Activated gamma-delta T cell treated with Interleukin-2 at 50 U/mL for 16 hours (primary cell): ENCODE measurements around the gene ARSH.
"Not testable (repeated sequence)": the region's sequence is repeated elsewhere in the genome, so short reads cannot be mapped to it uniquely, and the experiment has no call there.

Experiments
- DNase-seq: peaks from one replicate; pipeline ENCODE4 v3.0.0-alpha.2; 2020

The ARSH gene, protein sequence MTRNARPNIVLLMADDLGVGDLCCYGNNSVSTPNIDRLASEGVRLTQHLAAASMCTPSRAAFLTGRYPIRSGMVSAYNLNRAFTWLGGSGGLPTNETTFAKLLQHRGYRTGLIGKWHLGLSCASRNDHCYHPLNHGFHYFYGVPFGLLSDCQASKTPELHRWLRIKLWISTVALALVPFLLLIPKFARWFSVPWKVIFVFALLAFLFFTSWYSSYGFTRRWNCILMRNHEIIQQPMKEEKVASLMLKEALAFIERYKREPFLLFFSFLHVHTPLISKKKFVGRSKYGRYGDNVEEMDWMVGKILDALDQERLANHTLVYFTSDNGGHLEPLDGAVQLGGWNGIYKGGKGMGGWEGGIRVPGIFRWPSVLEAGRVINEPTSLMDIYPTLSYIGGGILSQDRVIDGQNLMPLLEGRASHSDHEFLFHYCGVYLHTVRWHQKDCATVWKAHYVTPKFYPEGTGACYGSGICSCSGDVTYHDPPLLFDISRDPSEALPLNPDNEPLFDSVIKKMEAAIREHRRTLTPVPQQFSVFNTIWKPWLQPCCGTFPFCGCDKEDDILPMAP

DNA sequence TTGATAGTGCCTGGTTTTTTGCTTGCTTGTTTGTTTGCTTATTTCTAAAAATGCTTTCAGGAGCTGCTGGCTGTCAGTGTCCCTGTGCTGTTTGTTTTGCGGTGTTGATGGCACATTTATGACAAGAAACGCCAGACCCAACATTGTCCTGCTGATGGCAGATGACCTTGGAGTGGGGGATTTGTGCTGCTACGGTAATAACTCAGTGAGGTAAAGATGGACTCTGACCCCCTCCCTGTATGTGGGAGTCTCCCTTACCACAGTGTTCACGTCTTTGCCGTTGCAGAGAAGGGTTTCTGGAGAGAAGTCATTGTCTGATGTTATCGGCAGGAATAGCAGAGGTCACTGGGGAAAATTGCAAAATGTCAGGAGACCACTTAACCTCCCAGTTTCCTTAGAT, at the start of gene ARSH:
Gene ARSH, plus strand, starts transcription at position 52 of the 400 bp plus-strand sequence. Its CDS starts 67 bp downstream, at position 119.
- no peak for DNase-seq

DNA sequence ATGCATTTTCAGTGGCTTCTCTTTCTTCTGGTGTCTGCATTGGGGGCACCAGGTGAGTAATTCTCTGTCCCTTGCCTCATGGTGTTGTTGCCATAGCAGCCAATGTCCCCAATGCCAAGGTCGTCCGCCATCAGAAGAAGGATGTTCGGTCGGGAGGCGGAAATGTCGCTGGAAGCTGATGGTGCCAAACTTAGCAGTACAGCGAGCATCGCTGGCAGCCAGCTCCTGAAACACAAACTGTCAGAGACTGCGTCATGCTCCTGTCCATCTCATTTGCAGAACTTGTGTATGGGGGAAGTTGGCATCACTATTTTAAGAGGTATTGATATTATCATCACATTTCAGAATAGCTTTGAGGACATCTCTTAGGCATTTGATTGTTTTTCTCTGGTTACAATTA, 48.1 kb upstream of the ARSH start:
- DNase-seq, result no peak

DNA sequence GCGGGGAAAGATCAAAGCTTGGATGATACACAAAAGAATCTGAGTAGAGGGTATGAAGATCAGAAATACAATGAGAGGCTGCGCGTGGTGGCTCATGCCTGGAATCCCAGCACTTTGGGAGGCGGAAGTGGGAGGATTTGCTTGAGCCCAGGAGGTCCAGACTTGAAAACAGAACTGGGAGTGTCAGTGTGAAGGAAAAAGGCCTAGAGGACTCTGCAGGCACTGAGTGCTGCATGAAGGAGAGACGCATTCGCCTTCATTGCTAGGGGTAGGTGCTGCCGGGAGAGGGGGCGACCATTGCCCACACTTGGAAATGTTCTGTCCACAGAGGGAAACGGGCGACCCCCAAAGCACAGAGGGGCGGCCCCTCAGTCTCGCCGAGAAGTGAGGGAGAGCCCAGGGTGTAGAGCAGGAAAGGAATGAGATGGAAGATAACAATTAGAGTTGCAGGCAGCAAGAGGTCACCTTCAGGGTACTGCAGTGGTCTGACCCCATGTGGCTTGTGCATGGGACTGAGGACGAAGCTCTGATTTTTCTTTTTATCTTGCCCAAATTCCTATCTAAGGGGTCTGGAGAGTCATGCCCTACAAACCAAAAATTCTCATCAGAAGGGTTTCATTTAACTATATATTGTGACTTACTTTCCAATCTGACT, 45.4 kb upstream of the ARSH start:
- DNase-seq, result no peak

DNA sequence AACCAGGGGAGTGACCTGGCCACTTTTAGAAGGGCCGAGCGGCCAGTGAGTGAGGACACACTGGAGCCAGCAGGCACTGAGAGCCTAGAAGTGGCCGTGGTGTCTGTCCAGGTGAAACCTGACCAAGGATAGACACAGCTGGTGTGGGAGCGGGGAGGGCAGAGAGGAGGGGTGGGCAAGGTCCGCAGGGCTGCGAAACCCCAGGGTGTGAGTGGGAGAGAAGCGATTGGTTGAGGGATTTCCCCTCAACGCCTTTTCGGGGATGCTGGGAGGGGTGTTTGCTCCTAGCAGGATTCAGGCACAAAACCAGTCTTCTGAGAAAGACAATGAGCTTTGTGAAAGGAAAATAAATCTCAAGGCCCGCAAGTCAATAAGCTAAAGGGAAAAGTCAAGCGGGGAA, 44.0 kb upstream of the ARSH start:
- no peak for DNase-seq

DNA sequence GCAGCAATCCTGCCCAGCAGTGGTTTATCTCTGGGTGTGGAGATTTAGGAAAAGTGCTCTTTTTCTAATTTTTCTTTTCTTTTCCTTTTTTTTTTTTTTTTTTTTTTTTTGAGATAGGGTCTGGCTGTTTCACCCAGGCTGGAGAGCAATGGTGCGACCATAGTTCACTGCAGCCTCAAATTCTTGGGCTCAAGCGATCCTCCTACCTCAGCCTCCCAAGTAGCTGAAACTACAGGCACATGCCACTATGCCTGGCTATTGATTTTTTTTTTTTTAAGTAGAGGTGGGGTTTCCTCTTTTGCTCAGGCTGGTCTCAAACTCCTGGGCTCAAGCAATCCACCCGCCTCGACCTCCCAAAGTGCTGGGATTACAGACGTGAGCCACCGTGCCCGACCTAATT, 42.9 kb upstream of the ARSH start:
- not testable (repeated sequence) for DNase-seq

DNA sequence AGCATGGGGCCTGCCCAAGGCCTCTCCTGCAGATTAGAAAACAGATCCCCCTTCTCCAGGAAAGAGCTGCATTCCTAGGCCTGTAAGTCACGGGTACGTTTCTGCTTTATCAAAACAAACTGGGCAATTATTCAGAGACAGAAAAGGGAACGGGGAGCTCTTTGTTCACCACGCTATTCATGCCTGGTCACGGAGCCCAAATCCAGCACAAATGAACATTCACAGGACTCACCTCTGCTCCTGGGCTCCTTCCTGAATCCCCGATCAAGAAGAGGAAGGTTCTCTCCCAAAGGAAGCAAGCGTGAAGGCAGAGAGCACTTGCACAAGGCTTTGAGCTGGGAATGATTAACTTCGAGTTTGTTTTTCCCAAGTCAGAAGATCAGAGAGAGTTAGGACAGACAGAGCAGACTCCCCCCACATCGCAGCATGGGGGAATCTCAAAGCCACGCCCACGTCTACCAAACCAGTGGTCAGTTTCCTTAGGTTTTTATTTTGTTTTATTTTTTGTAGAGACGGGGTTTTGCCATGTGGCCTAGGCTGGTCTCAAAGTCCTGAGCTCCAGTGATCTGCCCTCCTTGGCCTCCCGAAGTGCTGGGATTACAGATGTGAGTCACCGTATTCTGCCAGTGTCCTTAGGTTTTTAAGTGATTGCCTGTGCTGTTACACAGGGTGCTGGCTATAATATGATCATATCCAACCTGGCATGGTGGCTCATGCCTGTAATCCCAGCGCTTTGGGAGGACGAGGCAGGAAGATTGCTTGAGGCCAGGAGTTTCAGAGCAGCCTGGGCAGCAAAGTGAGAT, 42.2 kb upstream of the ARSH start:
- not testable (repeated sequence) for DNase-seq

DNA sequence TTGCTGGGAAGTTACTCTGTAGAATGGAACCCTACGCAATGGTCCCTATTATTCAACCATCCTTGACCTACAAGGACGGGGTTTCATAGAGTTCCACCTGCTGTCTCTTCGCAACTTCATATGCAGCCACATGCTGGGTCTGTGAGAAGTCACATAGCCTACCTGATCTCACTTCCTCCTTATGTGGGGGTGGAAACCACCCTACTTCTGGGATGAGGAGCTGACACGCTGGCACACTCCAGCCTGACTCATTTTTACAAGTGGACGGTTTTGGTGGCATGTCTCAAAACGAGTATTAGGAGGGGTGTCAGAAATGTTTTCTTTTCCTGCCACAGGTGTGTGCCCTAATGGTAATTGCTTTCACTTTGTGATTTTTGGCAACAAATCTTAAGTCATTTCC, 40.4 kb upstream of the ARSH start:
- DNase-seq, result no peak

DNA sequence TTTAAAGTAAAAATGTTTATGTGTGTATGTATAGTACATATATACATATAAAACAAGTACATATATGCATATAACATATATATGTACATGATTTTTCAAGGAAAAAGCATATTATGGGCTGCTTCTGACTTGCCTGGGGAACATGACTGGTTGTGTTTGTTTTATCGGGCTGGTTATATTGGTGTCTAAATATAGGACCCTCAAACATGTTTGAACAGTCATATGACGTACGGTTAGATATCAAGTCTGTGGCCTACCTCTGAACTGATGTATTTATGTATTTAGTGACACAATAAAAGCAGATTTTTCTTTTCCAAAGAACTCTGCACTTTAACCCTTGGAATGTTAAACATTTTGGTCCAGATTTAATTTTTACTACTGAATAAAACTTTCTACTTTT, 39.3 kb upstream of the ARSH start:
- no peak for DNase-seq

DNA sequence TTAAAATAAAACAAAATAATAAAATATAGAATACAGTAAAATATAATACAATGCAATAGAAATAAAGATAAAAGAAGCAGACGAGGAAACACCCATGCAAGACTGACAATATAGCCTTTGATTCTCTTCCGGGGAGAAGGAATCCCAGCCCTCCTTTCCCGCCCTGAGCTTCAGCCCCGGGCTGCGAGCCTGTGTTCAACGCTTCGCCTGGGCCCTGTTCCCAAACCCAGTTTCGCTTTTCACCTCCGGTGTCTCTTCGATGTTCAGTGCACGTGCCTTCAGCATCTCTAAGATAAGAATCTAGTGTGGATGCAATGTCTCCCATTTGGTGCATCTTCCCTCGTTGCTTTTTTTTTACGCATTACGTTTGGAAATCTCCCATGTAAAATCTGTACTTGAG, 38.8 kb upstream of the ARSH start:
- DNase-seq, result no peak

DNA sequence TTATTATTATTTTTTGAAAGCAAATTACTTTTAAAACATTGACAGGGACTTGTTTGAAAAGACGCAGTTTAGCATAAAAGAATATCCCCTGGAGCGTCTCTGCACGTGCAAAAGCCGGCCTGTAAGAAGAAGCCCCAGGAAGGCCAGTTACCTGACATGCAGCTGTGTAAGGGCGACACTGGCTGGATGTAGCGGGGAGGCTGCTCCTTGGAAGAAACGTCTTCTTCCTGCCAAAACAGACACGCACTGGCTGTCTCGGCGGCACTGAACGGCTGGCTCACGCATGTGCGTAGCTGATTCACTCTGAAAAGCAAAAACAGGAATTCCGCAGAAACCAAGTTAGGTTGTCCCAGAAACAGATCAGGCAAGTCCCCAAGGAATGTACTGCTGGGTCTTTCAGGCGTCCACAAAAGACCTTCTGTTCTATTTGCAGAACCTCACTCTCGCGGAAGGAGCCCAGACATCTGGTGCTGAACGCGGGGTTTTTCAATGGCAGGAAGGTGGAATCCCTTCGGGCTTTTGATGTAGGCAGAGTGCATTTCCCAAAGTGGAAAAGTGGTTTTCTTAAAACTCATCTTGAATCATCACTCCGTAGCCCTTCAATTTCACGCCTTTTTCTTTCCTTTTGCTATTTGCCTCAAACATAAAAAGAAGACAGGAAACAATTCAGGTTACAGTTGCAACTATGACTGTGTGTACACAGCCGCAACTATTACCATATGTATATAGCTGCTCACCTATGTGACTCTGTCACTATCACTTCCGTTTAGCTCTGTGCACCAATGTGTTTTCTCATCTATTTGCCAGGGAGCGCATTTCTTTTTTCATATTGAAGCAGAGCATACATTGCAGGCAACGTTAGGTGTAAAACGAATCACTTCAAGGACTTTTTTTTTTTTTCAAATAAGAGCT, 38.1 kb upstream of the ARSH start:
- DNase-seq, result no peak

DNA sequence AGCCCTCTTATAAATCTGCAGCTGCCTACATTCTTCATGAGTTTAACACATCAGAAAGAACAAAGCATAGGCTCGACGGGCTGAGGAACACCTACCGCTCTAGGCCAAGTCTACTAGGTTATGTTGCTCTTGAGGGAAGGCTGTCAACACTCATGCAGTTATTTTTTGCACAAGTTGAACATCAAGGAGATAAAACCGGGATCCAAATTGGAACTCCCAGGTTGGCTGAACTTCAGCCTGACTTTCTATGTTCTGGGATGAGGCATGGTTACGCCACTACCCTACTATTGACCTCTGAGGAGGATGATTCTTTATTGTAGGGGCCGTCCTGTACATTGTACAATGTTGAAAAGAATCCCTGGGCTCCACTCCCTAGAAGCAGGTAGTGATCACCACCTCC, 37.3 kb upstream of the ARSH start:
- DNase-seq, result no peak

DNA sequence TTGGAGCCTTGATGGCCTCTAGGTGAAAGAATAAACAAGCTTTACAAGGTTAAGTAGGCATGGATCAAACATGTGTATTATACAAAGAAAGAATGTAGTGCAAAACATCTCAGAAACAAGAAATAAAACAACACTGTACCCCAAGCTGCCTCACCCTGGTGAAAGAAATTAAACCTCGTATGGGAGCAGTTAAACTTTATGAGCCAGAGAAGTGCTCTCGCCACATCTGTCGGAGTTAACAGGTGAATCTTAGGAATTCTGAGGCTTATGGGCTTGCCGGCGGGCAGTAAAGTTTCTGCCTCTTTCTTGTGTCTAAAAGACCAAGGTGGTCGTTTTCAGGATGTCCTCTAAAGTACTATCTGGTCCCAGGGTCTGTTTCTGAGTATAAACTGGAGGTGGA, 34.0 kb upstream of the ARSH start:
- DNase-seq, result no peak

DNA sequence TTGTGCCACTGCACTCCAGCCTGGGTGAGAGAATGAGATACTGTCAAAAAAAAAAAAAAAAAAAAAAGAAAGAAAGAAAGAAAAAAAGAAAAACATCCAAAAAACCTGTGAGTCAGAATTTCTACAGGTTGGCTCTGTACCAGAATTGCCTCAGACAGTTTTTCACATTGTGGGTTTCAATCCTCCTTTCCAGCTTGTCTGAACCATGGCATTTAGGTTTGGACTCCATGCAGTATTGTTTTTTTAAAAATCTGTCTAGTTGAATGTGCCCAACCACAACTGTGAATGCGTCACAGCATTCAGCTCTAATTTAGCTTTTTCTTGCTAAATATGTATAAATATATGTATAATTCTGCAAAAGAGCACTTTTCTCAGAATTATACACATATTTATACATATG, 31.4 kb upstream of the ARSH start:
- DNase-seq, result no peak

DNA sequence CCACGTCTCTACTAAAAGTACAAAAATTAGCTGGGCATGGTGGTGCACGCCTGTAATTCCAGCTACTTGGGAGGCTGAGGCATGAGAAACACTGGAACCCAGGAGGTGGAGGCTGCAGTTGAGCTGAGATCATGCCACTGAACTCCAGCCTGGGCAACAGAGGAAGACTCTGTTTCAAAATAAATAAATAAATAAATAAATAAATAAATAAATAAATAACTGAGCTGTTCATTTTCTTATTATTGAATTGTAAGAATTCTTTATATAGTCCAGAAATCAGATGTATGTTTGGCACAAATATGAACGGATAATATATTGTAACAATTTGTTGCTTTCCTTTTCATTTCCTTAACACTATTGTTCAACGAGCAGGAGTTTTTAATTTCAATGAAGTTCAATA, 27.7 kb upstream of the ARSH start:
- DNase-seq, result not testable (repeated sequence)

DNA sequence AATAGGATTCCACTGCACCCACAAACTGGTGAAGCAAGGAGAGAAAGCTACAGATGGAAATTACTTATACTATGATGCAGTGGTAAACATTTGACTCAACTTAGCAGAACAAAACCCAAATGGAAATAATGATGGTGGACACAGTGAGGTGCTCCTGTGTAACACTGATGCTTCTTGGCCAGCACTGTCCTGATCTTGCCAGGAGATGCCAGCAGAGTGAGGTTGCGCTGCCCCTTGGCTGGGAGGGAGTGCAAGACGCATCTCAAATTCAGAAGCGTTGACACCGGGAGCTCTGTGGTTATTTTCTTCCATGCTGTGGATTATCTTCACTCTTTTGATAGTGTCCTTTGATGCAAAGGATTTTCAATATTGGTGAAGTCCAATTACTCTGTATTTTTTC, 22.0 kb upstream of the ARSH start:
- DNase-seq, result no peak

DNA sequence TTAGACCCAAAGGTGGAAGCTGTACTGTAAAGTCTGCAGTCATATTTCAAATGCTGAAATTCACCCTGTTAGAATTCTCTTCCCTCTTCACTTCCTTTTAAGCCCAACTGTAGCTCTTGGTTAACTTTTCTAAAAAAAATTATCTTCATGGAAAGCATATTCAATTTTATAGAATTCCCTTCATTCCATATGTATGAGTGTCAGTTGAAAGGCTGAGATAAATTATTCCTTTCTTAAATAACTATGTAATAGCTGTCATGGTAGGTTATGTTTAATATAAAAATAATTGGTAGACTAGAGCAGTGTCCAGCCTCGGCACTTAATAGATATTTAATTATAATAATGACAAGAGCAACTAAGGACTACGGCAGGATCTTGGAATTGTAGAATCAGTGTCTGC, 16.8 kb upstream of the ARSH start:
- DNase-seq, result no peak

DNA sequence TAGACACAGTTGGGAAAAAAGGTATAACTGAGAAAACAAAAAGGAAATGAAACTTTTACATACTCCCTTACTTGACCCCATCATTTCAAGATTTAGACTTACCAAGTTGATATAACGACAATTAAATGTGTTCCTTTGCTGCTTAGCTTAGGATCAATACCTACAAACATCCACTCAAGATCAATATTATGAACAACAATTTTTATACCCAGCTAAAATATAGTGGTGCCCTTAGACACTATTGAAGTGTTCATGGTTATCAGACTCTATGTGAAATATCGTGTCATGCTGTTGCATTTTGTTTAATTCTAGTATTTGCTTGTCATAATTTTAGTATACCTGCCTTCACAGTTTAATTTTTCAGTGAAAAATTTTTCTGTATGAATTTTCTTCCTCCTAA, 4.2 kb downstream of the ARSH start:
- DNase-seq, result no peak

DNA sequence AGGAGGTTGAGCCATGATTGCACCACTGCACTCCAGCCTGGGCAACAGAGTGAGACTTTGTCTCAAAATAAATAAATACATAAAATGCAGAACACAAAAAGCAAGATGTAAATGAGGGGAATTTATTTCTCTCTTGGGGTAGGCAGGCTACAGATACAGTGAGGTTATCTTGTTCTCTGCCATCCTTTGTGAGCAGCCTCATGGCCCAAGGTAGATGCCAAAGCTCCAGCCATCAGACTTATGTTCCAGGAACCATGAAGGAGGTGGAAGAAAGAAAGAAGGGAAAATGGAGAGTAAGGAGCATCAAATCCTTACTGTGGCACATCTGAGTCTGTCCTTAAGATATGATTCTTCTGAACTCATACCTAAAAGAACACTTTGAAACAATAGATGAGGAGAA, 11.1 kb downstream of the ARSH start:
- no peak for DNase-seq

DNA sequence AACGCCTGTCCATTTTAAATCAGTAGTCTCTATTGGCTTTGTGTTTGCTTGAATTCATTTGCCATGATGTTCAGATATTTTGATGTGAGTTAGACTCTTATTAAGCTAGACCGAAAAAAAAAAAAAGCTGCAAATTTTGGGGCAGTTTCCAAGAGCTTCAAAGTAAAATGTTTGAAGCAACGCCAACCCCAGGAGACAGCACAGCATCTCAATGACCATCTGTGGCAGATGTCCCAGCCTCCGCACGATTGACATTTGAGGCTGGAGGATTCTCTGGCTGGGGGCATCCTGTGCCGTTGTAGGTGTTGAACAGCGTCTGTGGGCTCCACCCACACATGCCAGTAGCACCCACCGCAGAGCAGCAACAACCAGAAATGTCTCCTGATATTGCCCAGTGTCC, 17.8 kb downstream of the ARSH start:
- no peak for DNase-seq

DNA sequence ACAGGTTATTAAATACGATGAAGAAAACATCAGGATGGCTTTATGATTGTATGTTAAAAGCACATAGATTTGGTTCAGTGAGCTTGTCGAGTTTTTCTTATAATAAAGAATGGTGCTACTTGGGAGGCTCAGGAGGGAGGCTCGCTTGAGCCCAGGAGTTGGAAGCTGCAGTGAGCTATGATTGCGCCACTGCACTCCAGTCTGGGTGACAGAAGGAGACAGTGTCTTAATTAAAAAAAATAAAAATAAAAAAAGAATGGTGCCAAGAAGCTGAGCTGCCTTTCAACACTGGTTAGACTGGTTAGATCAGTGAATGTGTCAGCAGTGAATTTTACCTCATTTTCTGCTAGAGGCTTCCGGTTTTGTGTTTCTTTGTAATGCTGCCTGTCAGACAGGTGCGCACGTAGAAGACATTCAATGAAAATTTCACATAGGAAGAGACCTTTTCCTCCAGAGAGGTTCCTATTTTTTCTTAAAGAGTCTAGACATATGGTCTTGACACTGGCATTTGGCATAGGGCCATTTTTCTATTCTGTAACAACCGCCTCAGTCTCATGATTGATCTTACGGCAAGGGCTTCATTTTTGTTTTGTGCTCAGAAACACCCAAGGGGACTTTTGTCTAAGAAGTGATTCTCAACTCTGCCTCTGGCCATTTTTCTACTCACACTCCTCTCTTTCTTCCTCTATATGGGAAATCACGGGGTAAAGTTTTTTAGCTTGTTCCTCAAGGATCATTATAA, 19.9 kb downstream of the ARSH start:
- no peak for DNase-seq

DNA sequence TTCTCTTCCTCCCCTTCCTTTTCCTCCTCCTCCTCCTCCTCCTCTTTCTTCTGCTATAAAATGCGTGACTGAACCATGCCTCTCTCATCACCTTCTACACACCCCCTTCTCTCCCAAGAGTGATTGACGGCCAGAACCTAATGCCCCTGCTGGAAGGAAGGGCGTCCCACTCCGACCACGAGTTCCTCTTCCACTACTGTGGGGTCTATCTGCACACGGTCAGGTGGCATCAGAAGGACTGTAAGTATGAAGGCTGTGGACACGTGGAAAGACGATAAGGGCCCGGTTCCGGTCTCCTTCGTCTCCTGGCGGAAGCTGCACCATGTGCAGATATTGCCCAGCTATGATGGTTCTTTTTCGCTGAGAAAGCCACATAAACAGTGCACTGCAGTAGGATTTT, 22.8 kb downstream of the ARSH start:
- no peak for DNase-seq

DNA sequence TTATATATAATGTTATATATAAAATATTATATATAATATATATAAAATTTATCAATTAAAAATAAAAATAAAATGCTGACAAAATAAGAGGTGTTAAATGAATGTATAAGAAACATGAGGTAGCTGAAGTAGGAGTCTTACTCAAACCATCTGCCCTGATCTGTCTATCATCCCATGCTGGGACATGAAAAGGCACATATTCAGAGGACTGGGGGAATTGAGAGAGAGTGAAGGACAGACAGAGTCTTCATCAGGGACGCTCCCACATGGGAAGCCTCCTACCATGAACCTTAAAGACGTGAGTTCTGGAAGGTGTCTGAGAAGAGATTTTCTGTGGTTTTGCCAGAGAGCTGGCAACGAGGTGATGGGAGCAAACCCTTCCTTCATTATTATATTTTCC, 30.9 kb downstream of the ARSH start:
- no peak for DNase-seq
